ENCODE results near the gene EIF4G3. TPM values are rescaled to one million over a fixed set of nuclear protein-coding genes. Genes with fewer than 3 reads are reported as not detected.
"Not testable (repeated sequence)": the region's sequence is repeated elsewhere in the genome, so short reads cannot be mapped to it uniquely, and the experiment has no call there.

Gene EIF4G3
- total and polyA plus RNA-seq, 10 of the 15 experiments (the other 5 are each of a cell fraction or from before 2014, with no cell fraction given), result 7.4 to 45.1 (median 29.1) TPM

- TF ChIP-seq NKRF (conservative IDR thresholded peaks at IDR 0.05), result no peak
Observed at GRCh38 chr1:21095976-21096375, 80.7 kb downstream of the EIF4G3 start (continued).

- DNase-seq (ENCODE audit: low read depth, low spot score); RAD21 ChIA-PET (ENCODE audit: unreplicated experiment); BruUV-seq (replicated peaks); H3K79me2 ChIP-seq (ENCODE audit: control insufficient read depth, insufficient read depth, low read length); H3K4me3 ChIP-seq; FAIRE-seq; intact Hi-C loops (cut with micrococcal nuclease; ENCODE audit: unreplicated experiment); in situ Hi-C loops (cut with MboI); H3K4me1 ChIP-seq (ENCODE audit: control insufficient read depth, insufficient read depth, low read length); SMC1A ChIA-PET (ENCODE audit: uncharacterized antibody, unreplicated experiment); H3K36me3 ChIP-seq (ENCODE audit: control insufficient read depth in 2 of 2, insufficient read depth in 2 of 2, low read length in 1 of 2); H4K20me1 ChIP-seq (ENCODE audit: control insufficient read depth, insufficient read depth); POLR2A ChIA-PET; H3K27me3 ChIP-seq (replicated peaks in 1 of 2; ENCODE audit: control insufficient read depth in 2 of 2, insufficient read depth in 2 of 2, low read length in 1 of 2); CTCF ChIA-PET; H3K9me3 ChIP-seq (replicated peaks; ENCODE audit: control insufficient read depth, insufficient read depth, low read length); H2AFZ ChIP-seq (ENCODE audit: control insufficient read depth, low read depth, low read length); H3K9ac ChIP-seq (ENCODE audit: control insufficient read depth, insufficient read depth, low read length); H3K27ac ChIP-seq (ENCODE audit: control insufficient read depth, insufficient read depth); ATAC-seq; H3K4me2 ChIP-seq (ENCODE audit: control insufficient read depth, insufficient read depth): not testable (repeated sequence)
- WGBS (ENCODE audit: insufficient coverage, insufficient replicate concordance, low lambda C conversion rate, missing lambda C conversion rate), result 94% methylated on average over 4 of the region's 9 CpGs
Observed at GRCh38 chr1:21094282-21094681, 82.4 kb downstream of the EIF4G3 start.

- H3K9me3 ChIP-seq (replicated peaks; ENCODE audit: control insufficient read depth, insufficient read depth, low read length); H3K4me2 ChIP-seq (ENCODE audit: control insufficient read depth, insufficient read depth); H3K27me3 ChIP-seq (replicated peaks in 1 of 2; ENCODE audit: control insufficient read depth in 2 of 2, insufficient read depth in 2 of 2, low read length in 1 of 2); SMC1A ChIA-PET (ENCODE audit: uncharacterized antibody, unreplicated experiment); H3K36me3 ChIP-seq (ENCODE audit: control insufficient read depth in 2 of 2, insufficient read depth in 2 of 2, low read length in 1 of 2); ATAC-seq; CTCF ChIA-PET; H3K9ac ChIP-seq (ENCODE audit: control insufficient read depth, insufficient read depth, low read length); in situ Hi-C loops (cut with MboI); H4K20me1 ChIP-seq (ENCODE audit: control insufficient read depth, insufficient read depth); DNase-seq (ENCODE audit: low read depth, low spot score); H3K4me3 ChIP-seq; POLR2A ChIA-PET; BruUV-seq (replicated peaks); H3K4me1 ChIP-seq (ENCODE audit: control insufficient read depth, insufficient read depth, low read length); FAIRE-seq; H2AFZ ChIP-seq (ENCODE audit: control insufficient read depth, low read depth, low read length); RAD21 ChIA-PET (ENCODE audit: unreplicated experiment); H3K79me2 ChIP-seq (ENCODE audit: control insufficient read depth, insufficient read depth, low read length); intact Hi-C loops (cut with micrococcal nuclease; ENCODE audit: unreplicated experiment); H3K27ac ChIP-seq (ENCODE audit: control insufficient read depth, insufficient read depth): not testable (repeated sequence)
- 100% methylated on average over 1 of the region's 2 CpGs for whole genome bisulfite sequencing (ENCODE audit: insufficient coverage, insufficient replicate concordance, low lambda C conversion rate, missing lambda C conversion rate)
Observed at GRCh38 chr1:21093271-21093958, 83.3 kb downstream of the EIF4G3 start.

- H3K9ac ChIP-seq (ENCODE audit: control insufficient read depth, insufficient read depth, low read length); H3K79me2 ChIP-seq (ENCODE audit: control insufficient read depth, insufficient read depth, low read length); ATAC-seq; RAD21 ChIA-PET (ENCODE audit: unreplicated experiment); FAIRE-seq; BruUV-seq (replicated peaks); CTCF ChIA-PET; H3K27ac ChIP-seq (ENCODE audit: control insufficient read depth, insufficient read depth); H3K9me3 ChIP-seq (replicated peaks; ENCODE audit: control insufficient read depth, insufficient read depth, low read length); intact Hi-C loops (cut with micrococcal nuclease; ENCODE audit: unreplicated experiment); POLR2A ChIA-PET; H3K4me3 ChIP-seq; H3K27me3 ChIP-seq (replicated peaks in 1 of 2; ENCODE audit: control insufficient read depth in 2 of 2, insufficient read depth in 2 of 2, low read length in 1 of 2); H3K4me2 ChIP-seq (ENCODE audit: control insufficient read depth, insufficient read depth); H2AFZ ChIP-seq (ENCODE audit: control insufficient read depth, low read depth, low read length); DNase-seq (ENCODE audit: low read depth, low spot score); in situ Hi-C loops (cut with MboI); H4K20me1 ChIP-seq (ENCODE audit: control insufficient read depth, insufficient read depth); H3K4me1 ChIP-seq (ENCODE audit: control insufficient read depth, insufficient read depth, low read length); H3K36me3 ChIP-seq (ENCODE audit: control insufficient read depth in 2 of 2, insufficient read depth in 2 of 2, low read length in 1 of 2): not testable (repeated sequence)
- 85% methylated on average over 2 of the region's 2 CpGs for WGBS (ENCODE audit: insufficient coverage, insufficient replicate concordance, low lambda C conversion rate, missing lambda C conversion rate)
- SMC1A ChIA-PET (ENCODE audit: uncharacterized antibody, unreplicated experiment), result interaction anchor here (0.7 kb wide), 1 partner anchor 19 kb away, joined by 3 read pairs; no protein-coding TSS in a partner anchor
Observed at GRCh38 chr1:21092545-21092944, 84.2 kb downstream of the EIF4G3 start.

All from GM12878 (cell line).